HPDE6-E6E7 (cell line): ENCODE results near the gene ANKZF1.

Experiments
- DNase-seq: peaks from one replicate; pipeline ENCODE4 v3.0.0; 2011; ENCODE audit warnings: missing footprints; ENCODE audit errors: extremely low spot score

ANKZF1 gene

DNA sequence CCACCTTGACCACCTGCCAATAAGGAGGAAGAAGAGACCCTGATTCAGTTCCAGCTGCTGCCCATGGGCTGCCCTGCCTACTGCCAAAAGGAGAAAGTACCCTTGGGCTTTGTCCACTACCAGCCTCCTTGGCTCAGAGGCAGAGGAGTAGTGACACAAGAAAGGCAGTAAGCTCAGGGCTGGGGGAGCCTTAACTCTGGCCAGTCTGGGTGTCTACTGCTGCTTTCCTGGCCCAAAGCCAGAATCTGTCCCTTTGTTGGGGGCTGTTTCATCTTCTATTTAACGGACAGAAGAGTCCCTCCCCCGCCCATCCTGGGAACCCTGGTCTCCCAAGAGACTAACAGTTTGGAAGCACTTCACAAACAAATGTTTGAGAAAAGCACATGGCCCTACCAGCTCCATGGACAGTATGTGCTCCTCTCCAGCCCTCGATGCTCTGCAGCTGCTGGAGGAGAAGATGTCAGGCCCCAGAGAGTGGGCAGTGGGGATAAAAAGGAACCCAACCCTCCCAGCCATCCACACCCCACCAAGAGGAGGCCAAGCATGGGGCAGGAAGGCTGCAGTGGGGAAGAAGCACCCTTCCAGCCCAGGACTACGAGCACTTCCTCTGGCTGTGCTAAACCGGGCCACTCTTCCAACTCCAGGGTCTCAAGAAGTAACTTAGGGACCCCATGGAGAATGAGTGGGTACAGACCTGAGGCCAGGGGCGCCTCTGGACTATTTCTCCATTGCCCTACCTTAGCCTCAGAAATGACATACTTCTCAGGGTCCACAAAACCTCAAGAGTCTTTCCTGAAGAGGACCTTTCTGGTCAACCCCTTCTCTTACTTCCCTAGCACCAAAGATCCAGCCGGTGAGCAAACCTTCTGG, 1.3 kb upstream of the ANKZF1 start:
- DNase-seq, result no peak

DNA sequence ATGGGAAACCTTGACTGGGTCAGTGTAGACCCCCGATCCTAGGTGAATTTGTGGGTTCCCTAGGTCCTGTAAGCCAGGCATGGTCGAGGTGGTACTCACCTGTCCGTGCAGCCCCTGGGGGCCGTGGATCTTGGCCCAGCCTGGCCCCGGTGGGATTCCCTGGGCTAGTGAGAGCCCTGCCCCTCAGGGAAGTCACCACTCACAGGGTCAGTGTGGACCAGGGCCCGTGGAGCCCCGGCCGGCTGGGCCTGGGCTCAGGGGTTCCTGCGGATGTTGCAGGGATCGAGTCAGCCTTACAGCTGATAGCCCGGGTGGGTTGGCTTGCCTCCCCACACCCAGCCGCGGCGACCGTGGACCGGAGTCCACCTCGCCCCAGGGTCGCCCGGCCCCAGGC, 698 bp upstream of the ANKZF1 start:
- no peak for DNase-seq

DNA sequence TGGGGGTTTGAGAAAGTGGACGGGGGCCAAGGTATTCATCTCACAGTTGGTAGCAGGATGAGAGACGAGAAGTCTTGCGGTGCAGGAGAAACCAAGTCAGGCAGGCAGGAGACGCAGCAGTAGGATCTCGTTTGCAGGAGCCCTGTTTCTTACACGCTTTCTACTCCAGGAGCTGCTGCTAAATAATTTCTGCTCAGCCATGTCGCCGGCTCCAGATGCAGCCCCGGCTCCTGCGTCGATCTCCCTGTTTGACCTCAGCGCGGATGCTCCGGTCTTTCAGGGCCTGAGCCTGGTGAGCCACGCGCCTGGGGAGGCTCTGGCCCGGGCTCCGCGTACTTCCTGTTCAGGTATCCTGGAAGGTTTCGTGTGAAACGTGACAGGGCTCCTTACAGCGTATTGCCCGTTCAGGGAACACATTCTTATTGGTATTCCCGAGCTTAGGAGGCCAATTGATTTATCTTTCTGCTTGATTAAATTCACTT, 494 bp downstream of the ANKZF1 start:
- DNase-seq, result no peak

DNA sequence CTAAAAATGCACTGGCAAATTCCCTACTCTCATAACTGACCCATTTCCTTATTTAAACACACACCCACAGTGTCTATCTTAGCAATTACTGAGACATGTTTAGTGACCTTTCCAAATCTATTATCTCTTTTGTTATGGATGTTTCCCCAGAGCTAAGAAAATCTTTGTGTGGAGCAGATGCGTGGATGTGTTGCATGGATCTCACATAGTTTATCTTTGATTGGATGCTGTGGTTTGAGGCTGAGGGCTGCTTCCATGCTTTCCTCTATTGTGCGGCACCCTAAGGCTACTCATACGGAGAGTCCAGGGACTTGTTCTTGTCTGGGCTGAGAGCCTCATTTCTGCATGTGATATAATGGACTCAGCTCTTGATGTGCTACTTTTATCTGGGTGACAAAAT, 4.7 kb downstream of the ANKZF1 start:
- DNase-seq, result no peak

- no peak for DNase-seq
Observed at GRCh38 chr2:219243291-219243761, 13.7 kb downstream of the ANKZF1 start.

- DNase-seq, result no peak
Observed at GRCh38 chr2:219244789-219245147, 15.2 kb downstream of the ANKZF1 start.

DNA sequence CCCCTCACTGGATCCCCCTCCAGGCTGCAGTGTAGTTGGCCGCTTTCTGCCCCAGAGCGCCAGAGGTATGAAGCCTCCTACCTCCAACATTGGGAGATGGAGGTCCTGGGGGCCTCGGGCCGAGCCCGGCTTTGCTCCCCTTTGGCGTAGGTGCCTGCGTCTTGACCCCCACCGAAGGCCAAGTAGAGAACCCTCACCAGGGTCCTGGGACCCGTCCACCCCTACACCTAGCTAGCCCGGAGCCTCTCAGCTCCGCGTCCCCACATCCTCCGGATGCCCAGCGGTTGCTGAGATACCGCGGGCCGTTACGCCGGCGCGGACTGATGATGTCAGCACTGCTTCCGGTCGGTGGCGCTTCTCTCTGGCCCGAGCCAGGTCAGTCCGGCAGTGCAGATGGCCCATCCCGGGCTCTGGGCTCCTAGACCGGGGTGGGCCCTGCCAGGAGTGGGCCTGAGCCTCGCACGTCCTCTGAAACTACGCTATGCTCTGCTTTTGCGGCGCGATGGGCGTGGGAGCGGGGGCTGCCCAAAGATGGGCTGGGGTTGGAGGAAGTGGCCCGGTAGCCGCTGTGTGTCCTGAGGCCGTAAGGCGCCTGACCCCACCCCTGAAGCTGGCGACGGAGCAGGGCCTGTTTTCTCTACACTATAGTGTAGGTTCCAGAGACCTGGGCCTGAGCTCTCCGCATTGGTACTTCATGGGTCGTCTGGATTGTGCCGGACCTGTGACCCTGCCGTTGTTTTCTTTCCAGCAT, 15.7 kb downstream of the ANKZF1 start, which contains the start of the genes GLB1L and STK16:
GLB1L (minus strand) TSS at position 297 of the 751 bp plus-strand sequence. CDS start 1,871 bp downstream, outside the sequence.
STK16 (plus strand) TSS at position 332 of the 751 bp plus-strand sequence. CDS start 521 bp downstream, outside the sequence.
- peak; percentile 88 for DNase-seq

DNA sequence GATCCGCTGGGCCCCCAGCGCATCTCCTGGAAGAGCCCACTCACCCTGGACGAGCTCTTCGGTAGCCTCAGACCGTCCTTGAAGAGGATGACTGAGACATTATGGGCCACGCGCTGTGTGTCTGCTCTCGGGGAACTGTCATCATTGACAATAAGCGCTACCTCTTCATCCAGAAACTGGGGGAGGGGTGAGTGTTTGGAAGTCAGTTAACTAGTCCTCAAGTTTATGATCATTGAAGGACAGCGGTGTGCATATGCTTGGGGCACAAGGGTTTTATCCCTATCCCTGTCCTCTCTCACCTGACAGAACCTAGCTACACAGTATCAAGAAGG, 16.3 kb downstream of the ANKZF1 start:
- no peak for DNase-seq

- DNase-seq, result no peak
Observed at GRCh38 chr2:219246559-219246958, 17.0 kb downstream of the ANKZF1 start.

DNA sequence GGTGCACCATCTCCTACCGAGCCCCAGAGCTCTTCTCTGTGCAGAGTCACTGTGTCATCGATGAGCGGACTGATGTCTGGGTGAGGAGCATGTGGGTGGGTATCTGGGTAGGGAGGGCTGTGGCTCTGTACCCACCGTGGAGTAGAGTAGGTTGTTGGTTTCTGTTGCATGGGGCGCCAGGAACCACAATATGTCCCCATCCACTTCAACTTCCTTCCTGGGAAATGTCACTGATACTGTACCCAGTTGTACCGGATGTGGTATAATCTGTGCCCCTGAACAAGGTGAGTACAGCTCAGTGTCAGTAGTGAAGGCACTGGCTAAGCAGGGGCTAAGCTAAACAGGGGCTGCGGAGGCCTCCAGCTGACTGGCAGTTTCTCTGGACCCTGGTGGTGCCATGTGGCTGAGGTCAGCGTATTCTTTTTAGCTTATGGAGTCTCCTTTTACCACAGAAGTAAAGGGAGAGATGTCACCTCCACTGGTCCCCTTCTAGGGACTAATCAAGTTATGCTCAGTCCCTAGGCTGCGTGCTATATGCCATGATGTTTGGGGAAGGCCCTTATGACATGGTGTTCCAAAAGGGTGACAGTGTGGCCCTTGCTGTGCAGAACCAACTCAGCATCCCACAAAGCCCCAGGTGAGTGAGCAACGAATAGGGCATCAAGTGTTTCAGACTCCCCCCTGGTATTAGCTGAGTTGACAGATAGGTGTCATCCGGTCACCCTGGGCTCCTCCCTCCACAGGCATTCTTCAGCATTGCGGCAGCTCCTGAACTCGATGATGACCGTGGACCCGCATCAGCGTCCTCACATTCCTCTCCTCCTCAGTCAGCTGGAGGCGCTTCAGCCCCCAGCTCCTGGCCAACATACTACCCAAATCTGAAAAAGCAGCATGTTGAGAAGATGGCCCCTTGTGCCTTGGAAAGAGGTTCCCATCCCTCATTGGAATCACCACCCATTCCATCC, 18.4 kb downstream of the ANKZF1 start:
- no peak for DNase-seq

DNA sequence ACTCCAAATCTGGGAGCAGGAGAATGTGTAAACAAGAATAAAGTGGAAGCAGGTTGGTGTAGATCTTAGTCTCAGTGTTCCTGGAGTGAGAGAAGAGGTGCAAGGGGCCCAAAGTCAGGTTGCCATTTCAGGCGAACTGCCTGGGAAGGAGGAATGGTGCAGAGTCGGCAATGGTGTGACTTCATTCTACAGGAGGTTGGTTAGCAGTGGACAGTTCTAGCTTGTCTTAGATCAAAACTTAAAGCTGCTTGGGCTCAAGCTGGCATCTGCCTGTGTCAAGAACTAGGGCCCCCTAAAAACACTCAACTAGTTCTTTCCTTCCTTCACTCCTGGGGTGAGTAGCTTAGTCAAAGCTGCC, 19.2 kb downstream of the ANKZF1 start:
- DNase-seq, result no peak

- peak; percentile 90 for DNase-seq
Observed at GRCh38 chr2:219249203-219249980, 19.8 kb downstream of the ANKZF1 start.

- DNase-seq, result no peak
Observed at GRCh38 chr2:219250049-219250781, 20.6 kb downstream of the ANKZF1 start.

GRCh38 chr2:219251656-219252055, 22.1 kb downstream of the ANKZF1 start:
- no peak for DNase-seq

DNA sequence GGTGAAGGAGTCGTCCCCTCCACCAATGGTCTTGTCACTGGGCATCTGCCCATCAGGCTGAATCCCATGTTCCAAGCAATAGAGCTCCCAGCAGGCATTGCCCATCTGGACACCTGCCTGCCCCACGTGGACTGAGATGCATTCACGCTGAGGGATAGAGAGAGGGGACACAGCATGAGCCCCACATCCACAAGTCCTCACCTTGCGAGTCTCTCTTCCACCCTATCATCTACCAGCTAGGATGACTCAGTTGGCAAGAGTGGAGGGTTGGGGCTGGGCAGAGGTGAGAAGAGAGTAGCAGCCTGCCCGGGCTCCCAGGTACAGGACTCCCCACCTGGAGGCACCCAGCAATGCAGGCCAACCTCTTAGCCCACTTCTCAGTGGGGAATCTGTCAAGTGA, 22.5 kb downstream of the ANKZF1 start:
- no peak for DNase-seq

GRCh38 chr2:219252570-219252899, 22.9 kb downstream of the ANKZF1 start:
- no peak for DNase-seq

- no peak for DNase-seq
Observed at GRCh38 chr2:219252900-219253752, 23.5 kb downstream of the ANKZF1 start, which contains the start of gene TUBA4B. TUBA4B (plus strand) TSS chr2:219253243; CDS start chr2:219253408, 165 bp downstream.

GRCh38 chr2:219253753-219254589, 24.4 kb downstream of the ANKZF1 start, which contains the start of gene TUBA4A:
TUBA4A (minus strand) TSS chr2:219253918; CDS start chr2:219253858, 60 bp downstream.
- peak; percentile 90 for DNase-seq
